Parathyroid adenoma (tissue), 2 donors: ENCODE results near the gene GID4.

ENCODE experiments used
- H2AFZ ChIP-seq: fragments of 300-600 bp; sonication (generic); one replicate; pipeline ENCODE4 v1.7.0; 2017; ENCODE audit warnings: antibody characterized with exemption, mild to moderate bottlenecking
- H3K27ac ChIP-seq: fragments of 300-600 bp; sonication (generic); one replicate; pipeline ENCODE4 v1.7.0; 2017
- H3K27me3 ChIP-seq: fragments of 300-600 bp; sonication (generic); one replicate; pipeline ENCODE4 v1.7.0; 2017; ENCODE audit warnings: low read length; ENCODE audit not compliant: control insufficient read depth, insufficient read depth
- H3K36me3 ChIP-seq: fragments of 300-600 bp; sonication (generic); one replicate; pipeline ENCODE4 v1.7.0; 2017; ENCODE audit warnings: low read length; ENCODE audit not compliant: control insufficient read depth, insufficient read depth
- H3K4me1 ChIP-seq: fragments of 300-600 bp; sonication (generic); one replicate; pipeline ENCODE4 v1.7.0; 2017; ENCODE audit warnings: control low read depth
- H3K4me2 ChIP-seq: fragments of 300-600 bp; sonication (generic); one replicate; pipeline ENCODE4 v1.7.0; 2017; ENCODE audit warnings: low read length
- H3K4me3 ChIP-seq: fragments of 300-600 bp; sonication (generic); one replicate; pipeline ENCODE4 v1.7.0; 2017; ENCODE audit warnings: low read depth, low read length
- H3K79me2 ChIP-seq: fragments of 300-600 bp; sonication (generic); one replicate; pipeline ENCODE4 v1.7.0; 2017; ENCODE audit warnings: control low read depth
- H3K9ac ChIP-seq: fragments of 300-600 bp; sonication (generic); one replicate; pipeline ENCODE4 v1.7.0; 2017; ENCODE audit warnings: mild to moderate bottlenecking
- H3K9me3 ChIP-seq: fragments of 300-600 bp; sonication (generic); one replicate; pipeline ENCODE4 v1.7.0; 2017; ENCODE audit warnings: low read length; ENCODE audit not compliant: control insufficient read depth
- CTCF ChIP-seq: fragments of 300-600 bp; sonication (generic); IDR thresholded peaks from one replicate; pipeline ENCODE4 v1.7.0; 2017; ENCODE audit warnings: antibody characterized with exemption, mild to moderate bottlenecking
- donor health status: primary hyperparathyroidism.

The GID4 gene

GRCh38 chr17:18084256-18084655, 45.0 kb downstream of the GID4 start:
- no peak overlapping the region for H3K4me2 ChIP-seq
- H3K27me3 ChIP-seq = no peaks in the 10 kb centered on the region
- peaks cover 6% of the 10 kb centered on the region for H3K4me1 ChIP-seq
- no peaks in the 10 kb centered on the region for H3K36me3 ChIP-seq
- TF ChIP-seq CTCF = no peak
- no peak overlapping the region for H2AFZ ChIP-seq
- H3K9ac ChIP-seq = no peak overlapping the region
- H3K4me3 ChIP-seq = no peak overlapping the region
- peaks cover 4% of the 10 kb centered on the region for H3K79me2 ChIP-seq
- H3K27ac ChIP-seq = no peak overlapping the region
- H3K9me3 ChIP-seq = no peaks in the 10 kb centered on the region

GRCh38 chr17:18087610-18088491, 48.6 kb downstream of the GID4 start, which contains the start of gene DRG2:
DRG2 (plus strand) TSS chr17:18087948; CDS start chr17:18088024, 76 bp downstream.
- Histone ChIP-seq H3K4me3 (peak within 1 kb of the TSS; percentile 87), H3K27ac (peak within 1 kb of the TSS; percentile 67), H3K9me3 (no peaks in the 10 kb centered on the region), H2AFZ (peak within 1 kb of the TSS; percentile 90), H3K9ac (peak within 1 kb of the TSS; percentile 71), H3K4me1 (peaks cover 6% of the 10 kb centered on the region), H3K36me3 (no peaks in the 10 kb centered on the region), H3K4me2 (peak within 1 kb of the TSS; percentile 90), H3K27me3 (no peaks in the 10 kb centered on the region), H3K79me2 (peaks cover 4% of the 10 kb centered on the region)
- peak; percentile 36 for TF ChIP-seq CTCF

GRCh38 chr17:18089613-18090012, 50.4 kb downstream of the GID4 start:
- Histone ChIP-seq H3K79me2 (peaks cover 4% of the 10 kb centered on the region), H3K4me1 (peaks cover 6% of the 10 kb centered on the region), H3K27ac (no peak overlapping the region), H3K4me3 (no peak overlapping the region), H3K9me3 (no peaks in the 10 kb centered on the region), H3K9ac (no peak overlapping the region), H3K27me3 (no peaks in the 10 kb centered on the region), H2AFZ (no peak overlapping the region), H3K4me2 (no peak overlapping the region), H3K36me3 (no peaks in the 10 kb centered on the region)
- TF ChIP-seq CTCF = no peak

GRCh38 chr17:18093616-18094408, 54.6 kb downstream of the GID4 start:
- H3K27ac ChIP-seq = no peak overlapping the region
- H3K4me3 ChIP-seq = no peak overlapping the region
- H3K79me2 ChIP-seq = no peaks in the 10 kb centered on the region
- no peak for TF ChIP-seq CTCF
- no peaks in the 10 kb centered on the region for H3K27me3 ChIP-seq
- H3K4me1 ChIP-seq = no peaks in the 10 kb centered on the region
- H3K9ac ChIP-seq = no peak overlapping the region
- H2AFZ ChIP-seq = no peak overlapping the region
- no peaks in the 10 kb centered on the region for H3K9me3 ChIP-seq
- H3K4me2 ChIP-seq = no peak overlapping the region
- H3K36me3 ChIP-seq = no peaks in the 10 kb centered on the region
